HL-60 (cell line): ENCODE data around the gene DNALI1.
"Not testable (repeated sequence)": the region's sequence is repeated elsewhere in the genome, so short reads cannot be mapped to it uniquely, and the experiment has no call there.

ENCODE experiments used
- DNase-seq, 2 experiments: peaks; one replicate each; pipeline ENCODE4 v3.0.0-alpha.2; 2010 to 2020; ENCODE audit warnings: low read depth in 1 of 2, low spot score in 1 of 2
- H3K27ac ChIP-seq: fragments of 250-450 bp; sonication (Bioruptor Pico); replicated peaks from 2 replicates; pipeline ENCODE4 v1.5.1; 2020; ENCODE audit warnings: mild to moderate bottlenecking, moderate library complexity
- H3K27me3 ChIP-seq: fragments of 250-450 bp; sonication (Bioruptor Pico); 2 replicates; pipeline ENCODE4 v1.5.1; 2021; ENCODE audit warnings: mild to moderate bottlenecking, moderate library complexity; ENCODE audit not compliant: insufficient read depth, poor library complexity, severe bottlenecking
- H3K4me3 ChIP-seq: replicated peaks from 2 replicates; pipeline ENCODE4 v1.5.1; 2011; ENCODE audit warnings: mild to moderate bottlenecking, control low read depth, low read length; ENCODE audit not compliant: insufficient read depth
- GABPA ChIP-seq: IDR thresholded peaks from 2 replicates; pipeline ENCODE4 v1.6.1; 2012; ENCODE audit warnings: low read depth
- POLR2AphosphoS5 ChIP-seq: IDR thresholded peaks from 2 replicates; pipeline ENCODE4 v1.6.1; 2012; ENCODE audit warnings: low read depth
- REST ChIP-seq: IDR thresholded peaks from 2 replicates; pipeline ENCODE4 v1.6.1; 2012; ENCODE audit warnings: low read depth; ENCODE audit not compliant: insufficient replicate concordance
- SPI1 ChIP-seq: IDR thresholded peaks from 2 replicates; pipeline ENCODE4 v1.6.1; 2012; ENCODE audit warnings: low read depth, mild to moderate bottlenecking, borderline replicate concordance
- TF ChIP-seq, protein P1 (sequence below): IDR thresholded peaks from one replicate; pipeline ENCODE4 v1.5.1; 2011; ENCODE audit warnings: low read length, control low read depth, inconsistent platforms; ENCODE audit not compliant: insufficient read depth

DNALI1 gene

GRCh38 chr1:37519613-37520012, 37.1 kb upstream of the DNALI1 start:
- TF ChIP-seq POLR2AphosphoS5 = no peak
- no peak for TF ChIP-seq SPI1
- no peak for TF ChIP-seq REST
- TF ChIP-seq GABPA = no peak
- TF ChIP-seq, protein P1, sequence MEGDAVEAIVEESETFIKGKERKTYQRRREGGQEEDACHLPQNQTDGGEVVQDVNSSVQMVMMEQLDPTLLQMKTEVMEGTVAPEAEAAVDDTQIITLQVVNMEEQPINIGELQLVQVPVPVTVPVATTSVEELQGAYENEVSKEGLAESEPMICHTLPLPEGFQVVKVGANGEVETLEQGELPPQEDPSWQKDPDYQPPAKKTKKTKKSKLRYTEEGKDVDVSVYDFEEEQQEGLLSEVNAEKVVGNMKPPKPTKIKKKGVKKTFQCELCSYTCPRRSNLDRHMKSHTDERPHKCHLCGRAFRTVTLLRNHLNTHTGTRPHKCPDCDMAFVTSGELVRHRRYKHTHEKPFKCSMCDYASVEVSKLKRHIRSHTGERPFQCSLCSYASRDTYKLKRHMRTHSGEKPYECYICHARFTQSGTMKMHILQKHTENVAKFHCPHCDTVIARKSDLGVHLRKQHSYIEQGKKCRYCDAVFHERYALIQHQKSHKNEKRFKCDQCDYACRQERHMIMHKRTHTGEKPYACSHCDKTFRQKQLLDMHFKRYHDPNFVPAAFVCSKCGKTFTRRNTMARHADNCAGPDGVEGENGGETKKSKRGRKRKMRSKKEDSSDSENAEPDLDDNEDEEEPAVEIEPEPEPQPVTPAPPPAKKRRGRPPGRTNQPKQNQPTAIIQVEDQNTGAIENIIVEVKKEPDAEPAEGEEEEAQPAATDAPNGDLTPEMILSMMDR = no peak
- Histone ChIP-seq H3K27ac (no peak overlapping the region), H3K27me3 (no peaks in the 10 kb centered on the region), H3K4me3 (no peak overlapping the region)
- no peak for DNase-seq

- H3K27me3 ChIP-seq, H3K27ac ChIP-seq, DNase-seq, H3K4me3 ChIP-seq: not testable (repeated sequence)
These were observed 26.9 kb upstream of the DNALI1 start for GRCh38 chr1:37529888-37530287.

DNA sequence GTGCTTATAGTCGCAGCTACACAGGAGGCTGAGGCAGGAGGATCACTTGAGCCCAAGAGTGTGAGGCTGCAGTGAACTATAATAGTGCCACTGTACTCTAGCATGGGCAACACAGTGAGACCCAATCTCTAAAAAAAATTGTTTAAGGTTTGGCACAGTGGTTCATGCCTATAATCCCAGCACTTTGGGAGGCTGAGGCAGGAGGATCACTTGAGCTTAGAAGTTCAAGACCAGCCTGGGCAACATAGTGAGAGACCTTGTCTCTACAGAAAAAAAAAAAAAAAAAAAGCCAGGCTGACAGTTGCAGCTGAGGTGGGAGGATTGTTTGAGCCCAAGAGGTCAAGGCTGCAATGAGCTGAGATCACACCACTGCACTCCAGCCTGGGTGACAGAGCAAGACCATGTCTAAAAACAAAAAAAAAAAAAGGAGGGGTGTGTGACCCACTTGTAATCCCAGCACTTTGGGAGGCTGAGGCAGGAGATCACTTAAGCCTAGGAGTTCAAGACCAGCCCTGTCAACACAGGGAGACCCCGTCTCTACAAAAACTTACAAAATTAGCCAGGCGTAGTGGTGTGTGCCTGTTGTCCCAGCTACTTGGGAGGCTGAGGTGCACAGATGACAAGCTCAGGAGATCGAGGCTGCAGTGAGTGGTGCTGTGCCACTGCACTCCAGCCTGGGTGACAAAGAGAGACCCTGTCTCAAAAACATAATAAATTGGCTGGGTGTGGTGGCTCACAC, 24.2 kb upstream of the DNALI1 start:
- not testable (repeated sequence) for H3K4me3 ChIP-seq, H3K27me3 ChIP-seq, DNase-seq, H3K27ac ChIP-seq

DNA sequence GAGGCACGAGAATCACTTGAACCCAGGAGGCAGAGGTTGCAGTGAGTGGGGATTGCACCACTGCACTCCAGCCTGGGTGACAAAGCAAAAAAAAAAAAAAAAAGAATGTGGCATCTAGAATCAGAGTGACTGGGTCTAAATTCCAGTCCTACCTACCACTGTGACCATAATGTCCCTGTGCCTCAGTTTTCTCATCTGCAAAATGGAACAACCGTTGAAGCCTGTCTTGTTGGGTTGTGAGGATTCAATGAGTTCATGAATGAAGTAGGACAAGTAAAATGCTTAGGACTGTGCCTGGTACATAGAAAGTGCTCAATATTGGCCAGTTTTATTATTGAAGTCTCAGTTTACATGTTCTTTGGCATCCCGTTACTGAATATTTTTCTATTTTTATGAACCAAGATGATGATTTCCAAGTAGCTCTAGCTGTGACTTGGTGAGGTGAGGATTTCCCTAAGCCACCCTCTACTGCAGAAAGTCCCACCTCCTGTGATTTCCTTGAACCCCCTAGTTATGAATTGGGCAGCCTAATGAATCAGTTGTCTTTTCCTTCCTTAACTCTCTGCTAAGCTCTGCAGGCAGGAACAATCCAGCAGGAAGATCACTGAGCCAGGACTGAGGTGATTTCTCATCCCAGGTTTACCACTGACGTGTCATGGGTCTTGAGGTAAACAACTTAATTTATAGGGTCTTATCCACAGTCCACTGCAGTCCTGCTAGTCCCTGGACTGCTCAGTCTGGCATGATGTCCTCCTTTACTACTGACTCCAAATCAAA, 23.2 kb upstream of the DNALI1 start:
- no peak overlapping the region for H3K27ac ChIP-seq
- no peak for DNase-seq

More for the DNA sequence above, 23.2 kb upstream of the DNALI1 start:
- Histone ChIP-seq H3K4me3 (no peak overlapping the region), H3K27me3 (no peaks in the 10 kb centered on the region)
- TF ChIP-seq GABPA = no peak
- no peak for TF ChIP-seq POLR2AphosphoS5
- no peak for TF ChIP-seq REST
- TF ChIP-seq SPI1 = no peak
- TF ChIP-seq, protein P1 = no peak
